Lower lobe of right lung (tissue), 2 donors: Measurements from ENCODE around the gene GAB2. TPM values are rescaled to one million over a fixed set of nuclear protein-coding genes. Genes with fewer than 3 reads are reported as not detected.

Source experiments
- ATAC-seq, 2 donors: fragments of 200-7000 bp; cut with Tn5 transposase; one replicate each; pipeline ENCODE4 v1.9.1; 2020 to 2022; ENCODE audit warnings: mild to moderate bottlenecking in 2 of 2, moderate library complexity in 2 of 2
- DNase-seq: peaks from one replicate; pipeline ENCODE4 v3.0.0-alpha.2; 2020
- H3K27ac ChIP-seq: fragments of 200-600 bp; one replicate; pipeline ENCODE4 v1.8.0; 2022
- H3K27me3 ChIP-seq: fragments of 200-600 bp; one replicate; pipeline ENCODE4 v1.8.0; 2022; ENCODE audit warnings: low read depth
- H3K36me3 ChIP-seq: fragments of 200-600 bp; one replicate; pipeline ENCODE4 v1.8.0; 2022; ENCODE audit warnings: mild to moderate bottlenecking
- H3K4me1 ChIP-seq: fragments of 200-600 bp; one replicate; pipeline ENCODE4 v1.8.0; 2022
- H3K4me3 ChIP-seq: fragments of 200-600 bp; one replicate; pipeline ENCODE4 v1.8.0; 2022; ENCODE audit warnings: mild to moderate bottlenecking
- H3K9me3 ChIP-seq: fragments of 200-600 bp; one replicate; pipeline ENCODE4 v1.8.0; 2022
- CTCF ChIP-seq: fragments of 200-600 bp; IDR thresholded peaks from one replicate; pipeline ENCODE4 v1.8.0; 2022; ENCODE audit warnings: antibody characterized with exemption, mild to moderate bottlenecking
- intact Hi-C: fragments of 100-400 bp; cut with DNase I; formaldehyde crosslinking; loops from one replicate; pipeline ENCODE4 v1.11.0; 2022
- total RNA-seq: library from RNA; stranded (reverse); fragmentation: NEBNext Ultra II Directional; extraction: Animal tissue kit (Norgen Biotek cat#: 25700); gene quantifications from one replicate; pipeline ENCODE4 v1.2.1, GENCODE V29; 2021
- donor health status: DM: no; HTN: yes; CAD: no; lungs with severe emphysema.

The GAB2 gene
- total RNA-seq, 1 donor from 2014 or later, result 64.2 TPM

GRCh38 chr11:78427615-78428265, 10.1 kb upstream of the GAB2 start:
- Histone ChIP-seq H3K36me3 (no peaks in the 10 kb centered on the region), H3K9me3 (no peaks in the 10 kb centered on the region), H3K27ac (peak overlapping the region; percentile 42), H3K4me3 (peak overlapping the region; percentile 4), H3K4me1 (peaks cover 16% of the 10 kb centered on the region), H3K27me3 (no peaks in the 10 kb centered on the region)
- intact Hi-C loops, result no loop called here
- DNase-seq (no peak), ATAC-seq (no peak)
- no peak for TF ChIP-seq CTCF

GRCh38 chr11:78426845-78427244, 9.2 kb upstream of the GAB2 start:
- no peak for TF ChIP-seq CTCF
- Histone ChIP-seq H3K36me3 (no peaks in the 10 kb centered on the region), H3K4me1 (peaks cover 13% of the 10 kb centered on the region), H3K4me3 (no peak overlapping the region), H3K9me3 (no peaks in the 10 kb centered on the region), H3K27me3 (no peaks in the 10 kb centered on the region), H3K27ac (no peak overlapping the region)
- ATAC-seq, result no peak
- intact Hi-C loops, result no loop called here
- DNase-seq, result no peak

- DNase-seq (no peak), ATAC-seq (no peak)
- TF ChIP-seq CTCF, result no peak
- H3K27ac ChIP-seq, result peak overlapping the region; percentile 54
- peaks cover 18% of the 10 kb centered on the region for H3K4me1 ChIP-seq
- no peak overlapping the region for H3K4me3 ChIP-seq
- no peaks in the 10 kb centered on the region for H3K36me3 ChIP-seq
- no peaks in the 10 kb centered on the region for H3K9me3 ChIP-seq
- no peaks in the 10 kb centered on the region for H3K27me3 ChIP-seq
- intact Hi-C loops, result no loop called here
Measured at GRCh38 chr11:78425399-78426070, 7.9 kb upstream of the GAB2 start.

- Histone ChIP-seq H3K4me3 (no peak overlapping the region), H3K27ac (peak overlapping the region; percentile 54), H3K36me3 (no peaks in the 10 kb centered on the region), H3K4me1 (peaks cover 27% of the 10 kb centered on the region), H3K27me3 (no peaks in the 10 kb centered on the region), H3K9me3 (no peaks in the 10 kb centered on the region)
- no peak for DNase-seq
- TF ChIP-seq CTCF, result no peak
- intact Hi-C loops, result no loop called here
- peak; percentile 23 to 67 for ATAC-seq
Measured at GRCh38 chr11:78424334-78425270, 7.0 kb upstream of the GAB2 start.

- peaks cover 41% of the 10 kb centered on the region for H3K4me1 ChIP-seq
- no peaks in the 10 kb centered on the region for H3K36me3 ChIP-seq
- no peak overlapping the region for H3K4me3 ChIP-seq
- ATAC-seq, result no peak
- intact Hi-C loops, result no loop called here
- no peaks in the 10 kb centered on the region for H3K9me3 ChIP-seq
- DNase-seq, result no peak
- no peak overlapping the region for H3K27ac ChIP-seq
- no peak for TF ChIP-seq CTCF
- H3K27me3 ChIP-seq, result no peaks in the 10 kb centered on the region
Measured at GRCh38 chr11:78423241-78423640, 5.6 kb upstream of the GAB2 start.
